NCI-H2171 treated with DMSO at 0.1 percent for 48 hours (cell line): Measurements from ENCODE around the gene TXN2.
A peak's percentile ranks its signal among the peaks of the same experiment; 100 is the strongest.
"Not testable (repeated sequence)": the region's sequence is repeated elsewhere in the genome, so short reads cannot be mapped to it uniquely, and the experiment has no call there.

Source experiments
- DNase-seq: peaks from one replicate; lab custom pipeline; 2025; lab: John Stamatoyannopoulos, UW

Gene TXN2, protein sequence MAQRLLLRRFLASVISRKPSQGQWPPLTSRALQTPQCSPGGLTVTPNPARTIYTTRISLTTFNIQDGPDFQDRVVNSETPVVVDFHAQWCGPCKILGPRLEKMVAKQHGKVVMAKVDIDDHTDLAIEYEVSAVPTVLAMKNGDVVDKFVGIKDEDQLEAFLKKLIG

GRCh38 chr22:36481393-36482168 lies at the start of gene TXN2:
TSS of gene TXN2 (minus strand) at chr22:36481640. CDS start at chr22:36480837, 803 bp downstream.
- peak; percentile 98 for DNase-seq

DNA sequence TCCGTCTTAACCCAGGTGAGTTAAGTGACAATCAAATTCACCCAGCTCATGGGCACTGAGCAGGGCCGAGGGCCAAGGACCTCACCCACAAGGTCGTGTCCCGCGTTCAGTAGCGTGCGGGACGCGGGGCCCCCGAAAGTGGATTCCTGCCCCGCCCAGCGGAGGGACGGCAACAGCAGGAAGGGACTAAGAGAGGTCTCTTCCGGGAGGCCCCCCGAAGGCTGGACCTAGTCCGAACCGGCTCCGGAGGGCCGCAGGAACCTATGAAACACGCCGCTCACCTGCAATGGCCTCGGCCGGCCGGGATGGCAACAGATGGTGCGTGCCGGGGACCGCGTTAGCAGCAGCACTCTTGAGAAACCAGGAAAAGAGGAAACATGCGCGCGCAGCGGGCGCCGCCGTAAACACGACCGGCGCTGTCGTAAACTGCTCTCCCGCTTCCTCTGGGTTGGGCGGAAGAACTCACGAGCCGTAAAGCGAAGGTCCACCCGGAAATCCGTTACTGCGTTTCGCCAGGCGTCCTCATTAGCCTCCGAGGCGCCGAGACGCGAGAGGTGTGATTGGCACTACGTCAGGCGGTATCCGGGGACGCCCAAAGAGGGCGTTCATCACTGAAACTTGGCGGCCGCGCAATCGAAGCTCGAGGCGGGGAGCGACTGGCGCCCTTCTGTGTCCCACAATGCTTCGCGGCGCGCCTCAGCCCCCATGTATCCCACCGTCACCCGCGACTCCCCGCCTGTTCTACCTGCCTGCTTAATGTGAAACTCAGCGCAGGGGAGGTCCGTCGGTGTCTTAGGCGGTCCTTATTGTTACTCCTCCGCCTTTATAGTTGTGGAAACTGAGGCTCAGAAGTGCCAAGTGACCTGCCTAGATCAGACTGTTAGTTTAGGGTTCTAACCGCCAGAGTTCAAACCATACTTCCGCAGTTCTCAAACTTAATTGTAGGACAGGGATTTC lies 47.6 kb upstream of the TXN2 start, which contains the start of gene EIF3D:
TSS of gene EIF3D (minus strand) at position 372 of the 957 bp plus-strand sequence. CDS start 3,045 bp downstream, outside the sequence.
- peak; percentile 99 for DNase-seq

GRCh38 chr22:36528341-36528740 lies 46.9 kb upstream of the TXN2 start:
- peak; percentile 42 for DNase-seq

GRCh38 chr22:36522662-36523061 lies 41.2 kb upstream of the TXN2 start:
- no peak for DNase-seq

- no peak for DNase-seq
Observed at GRCh38 chr22:36520423-36520822, 39.0 kb upstream of the TXN2 start.

GRCh38 chr22:36519906-36520305 lies 38.5 kb upstream of the TXN2 start:
- DNase-seq, result not testable (repeated sequence)

GRCh38 chr22:36514766-36515165 lies 33.3 kb upstream of the TXN2 start:
- DNase-seq, result no peak

GRCh38 chr22:36512991-36513390 lies 31.6 kb upstream of the TXN2 start:
- no peak for DNase-seq

DNA sequence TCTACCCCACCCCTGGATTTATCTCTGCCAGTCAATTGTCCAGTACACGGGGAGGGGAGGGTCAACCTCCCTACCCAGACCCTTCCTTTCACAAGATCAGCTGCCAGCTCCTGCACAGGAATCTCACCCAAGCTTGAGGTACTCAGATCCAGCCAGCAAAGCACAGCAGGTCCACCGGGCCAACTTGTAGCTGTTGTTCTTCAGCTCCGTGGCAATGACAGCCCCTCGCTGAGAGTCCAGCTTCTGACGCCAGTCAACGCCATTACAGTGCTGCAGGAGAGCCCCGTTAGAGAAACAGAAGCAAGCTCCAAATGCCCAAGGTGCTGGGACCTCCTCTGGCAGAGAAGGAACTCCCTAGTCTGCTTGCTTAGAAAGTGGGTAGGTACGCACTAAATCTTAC lies 30.9 kb upstream of the TXN2 start:
- no peak for DNase-seq

DNA sequence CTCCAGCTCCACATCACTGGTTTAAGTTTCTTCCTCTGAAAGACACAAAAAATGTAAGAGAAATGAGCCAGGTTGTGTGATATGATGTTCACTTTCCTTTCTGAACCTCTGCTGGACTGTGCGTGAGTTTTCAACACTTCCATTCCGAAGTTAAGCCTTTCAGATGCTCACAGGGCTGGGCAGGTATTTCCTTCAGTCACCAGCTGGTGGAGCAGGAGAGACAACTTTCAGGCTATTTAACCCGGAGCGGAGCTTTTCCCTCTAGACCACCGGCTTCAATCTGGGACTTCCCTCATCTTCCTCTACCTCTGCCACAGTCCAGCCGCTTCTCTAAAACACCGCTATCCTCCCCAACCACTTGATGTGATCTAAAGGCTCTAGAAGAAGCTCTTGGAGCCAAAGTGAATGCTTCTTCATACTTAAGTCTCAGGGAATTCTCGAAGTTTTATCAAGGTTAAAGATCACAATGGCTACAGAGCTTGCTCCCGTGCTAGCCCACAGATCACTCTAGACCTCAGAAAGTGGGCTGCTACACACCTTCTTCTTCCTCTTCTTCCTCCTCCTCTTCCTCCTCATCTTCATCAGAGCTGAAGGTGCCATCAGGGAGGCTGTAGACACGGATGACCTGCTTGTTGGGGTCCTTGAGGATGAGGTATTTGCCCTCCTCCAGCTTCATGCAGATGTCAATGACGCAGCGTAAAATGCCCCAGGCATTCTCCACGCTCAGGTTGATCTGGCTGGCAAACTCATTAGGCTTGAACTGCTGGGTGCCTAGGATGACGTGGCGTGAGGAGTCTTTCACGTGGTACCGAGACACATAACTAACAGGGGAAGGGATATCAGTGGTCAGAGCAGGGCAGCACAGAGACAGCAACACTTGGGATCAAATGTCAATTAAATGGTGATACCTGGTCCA lies 29.8 kb upstream of the TXN2 start:
- peak; percentile 46 for DNase-seq

GRCh38 chr22:36510384-36510783 lies 28.9 kb upstream of the TXN2 start:
- no peak for DNase-seq

GRCh38 chr22:36507518-36508010 lies 26.1 kb upstream of the TXN2 start:
- DNase-seq, result no peak

DNA sequence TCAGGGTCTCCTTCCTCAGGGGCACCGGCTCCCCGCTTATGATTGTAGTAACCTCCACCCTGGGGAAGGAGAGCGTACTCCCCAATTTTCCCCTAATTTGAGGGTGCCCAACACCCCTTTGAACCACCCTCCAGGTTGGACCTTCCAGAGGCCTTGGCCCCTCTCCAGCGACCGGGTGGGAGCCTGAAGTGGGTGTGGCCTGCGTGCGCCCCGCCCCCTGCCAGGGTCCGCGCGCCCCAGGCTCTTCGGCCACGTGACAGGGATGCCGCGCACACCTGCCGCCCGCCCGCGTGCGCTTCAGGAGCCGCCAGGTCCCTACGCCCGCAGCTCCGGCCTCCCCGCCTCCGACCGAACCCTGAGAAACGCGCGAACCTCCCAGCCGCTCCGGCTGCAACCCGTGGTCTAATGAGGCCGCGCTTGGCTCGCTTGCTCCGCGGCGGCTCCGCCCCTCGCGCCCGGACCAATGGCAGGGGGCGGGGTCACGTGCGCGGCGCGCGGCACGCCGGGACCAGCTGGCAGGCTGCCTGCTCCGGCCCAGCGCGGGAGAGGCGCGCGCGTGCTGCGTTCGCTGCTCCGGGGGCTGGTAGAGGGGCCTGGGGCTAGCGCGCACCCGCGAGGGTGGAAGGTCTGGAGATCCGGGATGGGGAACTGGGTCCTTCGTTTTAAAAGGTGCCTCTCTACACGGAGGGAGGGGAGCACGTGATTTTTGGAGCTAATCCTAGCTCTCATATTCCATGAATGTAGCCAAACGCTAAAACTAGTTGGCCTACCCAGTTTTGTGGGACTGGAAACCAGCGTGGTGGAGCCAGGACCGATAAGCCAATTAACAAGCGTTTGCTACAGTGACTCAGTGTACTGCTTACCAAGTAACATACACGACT lies 25.4 kb upstream of the TXN2 start, which contains the start of gene FOXRED2:
TSS of gene FOXRED2 (minus strand) at position 404 of the 881 bp plus-strand sequence. CDS start 618 bp downstream, outside the sequence.
- peak; percentile 87 for DNase-seq

- DNase-seq, result no peak
Observed at GRCh38 chr22:36505998-36506635, 24.7 kb upstream of the TXN2 start.

DNA sequence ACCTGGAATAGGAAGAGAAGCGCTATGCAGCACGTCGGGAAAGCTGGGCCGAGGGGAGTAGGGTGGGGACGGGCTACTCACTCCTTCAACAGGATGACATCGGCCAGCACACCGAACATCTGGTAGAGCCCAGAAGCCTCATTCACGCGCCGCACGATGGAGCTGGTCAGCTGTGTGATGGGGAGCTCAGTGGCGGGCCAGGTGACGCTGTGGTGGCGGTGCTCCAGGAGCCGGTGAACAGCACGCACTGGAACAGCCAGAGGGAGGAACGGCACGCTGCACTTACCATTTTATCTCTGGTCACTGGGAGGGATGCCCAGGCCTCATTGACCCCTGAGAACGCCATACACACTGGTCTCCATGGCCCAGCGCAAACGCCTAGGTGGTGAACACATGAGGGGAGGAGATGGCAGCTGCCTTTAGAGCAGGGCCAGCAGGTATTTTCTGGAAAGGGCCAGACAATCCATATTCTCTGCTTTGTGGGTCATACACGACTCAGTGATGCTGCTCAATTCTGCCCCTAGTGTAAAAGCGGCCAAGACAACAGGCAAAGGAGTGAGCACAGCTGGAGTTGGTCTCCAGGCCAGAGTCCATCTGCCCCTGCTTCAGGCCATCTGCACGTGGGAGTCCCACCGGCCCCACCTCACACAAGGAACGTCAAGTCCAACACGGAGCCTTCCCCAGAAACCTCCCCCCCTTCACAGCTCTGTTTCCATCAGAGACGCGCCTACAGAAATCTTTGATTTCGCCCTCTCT lies 16.6 kb upstream of the TXN2 start:
- no peak for DNase-seq

DNA sequence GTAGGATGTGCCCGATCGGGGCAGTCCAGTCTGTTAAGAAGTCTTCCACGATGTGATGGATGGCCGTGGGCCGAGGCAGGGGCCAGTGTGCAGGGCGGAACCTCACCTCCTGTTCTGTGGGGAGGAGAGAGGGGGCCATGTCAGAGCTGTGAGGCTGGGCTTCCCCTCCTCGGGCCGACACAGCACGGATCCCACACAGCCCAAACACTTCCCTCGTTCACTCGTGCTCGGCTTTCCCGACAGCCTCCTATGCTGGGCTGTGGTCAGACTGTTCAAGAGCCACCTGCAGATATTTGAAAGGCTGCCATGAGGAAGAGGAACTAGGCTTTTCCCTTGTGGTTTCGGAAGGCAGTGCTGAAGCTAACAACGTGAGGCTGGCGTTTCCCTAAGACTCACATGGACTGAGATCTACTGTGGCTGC lies 12.3 kb upstream of the TXN2 start:
- no peak for DNase-seq

DNA sequence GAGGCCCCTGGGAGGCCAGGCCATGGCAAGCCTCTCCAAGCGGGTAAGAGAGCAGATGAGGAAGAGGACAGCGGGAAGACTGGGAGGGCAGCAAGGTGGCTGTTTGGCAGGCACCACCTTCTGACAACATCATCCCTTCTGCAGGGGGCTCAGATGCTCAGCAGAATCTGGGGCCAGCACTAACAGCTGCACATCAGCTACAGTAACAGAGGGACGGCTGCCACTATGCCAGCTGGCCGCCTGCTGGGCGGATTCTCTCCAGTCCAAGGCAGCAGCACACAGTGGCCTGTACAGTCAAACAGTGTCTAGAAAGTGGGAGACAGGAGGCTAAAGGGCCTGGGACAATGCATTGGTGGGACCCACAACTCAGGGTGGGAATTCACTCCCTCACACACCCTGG lies 10.7 kb upstream of the TXN2 start:
- DNase-seq, result peak; percentile 16

GRCh38 chr22:36491155-36491554 lies 9.7 kb upstream of the TXN2 start:
- DNase-seq, result no peak
